Calu3 (cell line): ENCODE data around the gene HBD. TPM values are rescaled to one million over a fixed set of nuclear protein-coding genes. Genes with fewer than 3 reads are reported as not detected.

ENCODE experiments used
- Bru-seq: library from RNA; stranded (reverse); fragments of 400-500 nt; gene quantifications from one replicate; lab custom pipeline; 2021; lab: Mats Ljungman, UMichigan
- BruChase-seq, 2 experiments: library from RNA; stranded (reverse); fragments of 400-500 nt; gene quantifications; one replicate each; lab custom pipeline; 2021; lab: Mats Ljungman, UMichigan
- BruUV-seq: library from RNA; stranded (reverse); fragments of 400-500 nt; replicated peaks from 2 replicates; lab custom pipeline; 2021; lab: Mats Ljungman, UMichigan
- CTCF ChIA-PET: fragments of 300-600 bp; sonication (Branson Sonifier 250); formaldehyde crosslinking; loops from one replicate; lab custom pipeline; 2022; ENCODE audit warnings: antibody characterized with exemption; lab: Charles Lee
- DNase-seq: peaks from one replicate; pipeline ENCODE4 v3.0.0; 2022
- H3K27ac Mint-ChIP-seq: one replicate; pipeline ENCODE4 v1.8.0; 2022; ENCODE audit warnings: mixed read lengths; ENCODE audit not compliant: unreplicated experiment
- H3K27me3 Mint-ChIP-seq: one replicate; pipeline ENCODE4 v1.8.0; 2022; ENCODE audit warnings: mixed read lengths; ENCODE audit not compliant: unreplicated experiment
- H3K36me3 Mint-ChIP-seq: one replicate; pipeline ENCODE4 v1.8.0; 2022; ENCODE audit warnings: mild to moderate bottlenecking, moderate library complexity, mixed read lengths; ENCODE audit not compliant: insufficient read depth, unreplicated experiment
- H3K4me1 Mint-ChIP-seq: one replicate; pipeline ENCODE4 v1.8.0; 2022; ENCODE audit warnings: mild to moderate bottlenecking, low read depth, mixed read lengths; ENCODE audit not compliant: unreplicated experiment
- H3K4me3 Mint-ChIP-seq: one replicate; pipeline ENCODE4 v1.8.0; 2022; ENCODE audit warnings: mild to moderate bottlenecking, low read depth, moderate library complexity, mixed read lengths; ENCODE audit not compliant: unreplicated experiment
- H3K9me3 Mint-ChIP-seq: one replicate; pipeline ENCODE4 v1.8.0; 2022; ENCODE audit warnings: low read depth, mixed read lengths; ENCODE audit not compliant: unreplicated experiment
- intact Hi-C: fragments of 100-400 bp; cut with micrococcal nuclease; formaldehyde crosslinking; loops from one replicate; pipeline ENCODE4 v1.10.0; 2022; ENCODE audit not compliant: unreplicated experiment
- long read RNA-seq: library from polyadenylated mRNA; stranded (forward); transcript quantifications from one replicate; pipeline ENCODE4 v2.0.0, GENCODE V29; 2022
- total RNA-seq: library from RNA; stranded (reverse); gene quantifications from 2 replicates; pipeline ENCODE4 v1.2.3, GENCODE V29; 2022
- TF ChIP-seq, protein P1 (sequence below): fragments of 200-600 bp; IDR thresholded peaks from one replicate; pipeline ENCODE4 v1.8.0; 2022; ENCODE audit warnings: antibody characterized with exemption; ENCODE audit not compliant: unreplicated experiment

The HBD gene
- total RNA-seq (not detected in 2 replicates), Bru-seq, nascent RNA (not detected), BruChase-seq, experiment 1, labeled RNA remaining after a 6-hour chase (not detected), BruChase-seq, experiment 2, labeled RNA remaining after a 2-hour chase (not detected)
- long read RNA-seq, result 0 reads

DNA sequence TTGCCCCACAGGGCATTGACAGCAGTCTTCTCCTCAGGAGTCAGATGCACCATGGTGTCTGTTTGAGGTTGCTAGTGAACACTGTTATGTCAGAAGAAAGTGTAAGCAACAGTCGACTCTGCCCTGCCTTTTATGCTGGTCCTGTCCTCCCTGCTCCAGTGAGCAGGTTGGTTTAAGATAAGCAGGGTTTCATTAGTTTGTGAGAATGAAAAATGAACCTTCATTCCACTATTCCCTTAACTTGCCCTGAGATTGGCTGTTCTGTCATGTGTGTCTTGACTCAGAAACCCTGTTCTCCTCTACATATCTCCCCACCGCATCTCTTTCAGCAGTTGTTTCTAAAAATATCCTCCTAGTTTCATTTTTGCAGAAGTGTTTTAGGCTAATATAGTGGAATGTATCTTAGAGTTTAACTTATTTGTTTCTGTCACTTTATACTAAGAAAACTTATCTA lies at the start of gene HBD:
Gene HBD, minus strand, starts transcription at position 103 of the 454 bp plus-strand sequence. Its CDS starts 50 bp downstream, at position 53.
- Mint-ChIP-seq H3K9me3 (no peaks in the 10 kb centered on the region), H3K36me3 (no peaks in the 10 kb centered on the region), H3K27ac (no peak within 1 kb of the TSS), H3K4me3 (no peak within 1 kb of the TSS), H3K27me3 (no peaks in the 10 kb centered on the region), H3K4me1 (no peaks in the 10 kb centered on the region)
- TF ChIP-seq, protein P1, sequence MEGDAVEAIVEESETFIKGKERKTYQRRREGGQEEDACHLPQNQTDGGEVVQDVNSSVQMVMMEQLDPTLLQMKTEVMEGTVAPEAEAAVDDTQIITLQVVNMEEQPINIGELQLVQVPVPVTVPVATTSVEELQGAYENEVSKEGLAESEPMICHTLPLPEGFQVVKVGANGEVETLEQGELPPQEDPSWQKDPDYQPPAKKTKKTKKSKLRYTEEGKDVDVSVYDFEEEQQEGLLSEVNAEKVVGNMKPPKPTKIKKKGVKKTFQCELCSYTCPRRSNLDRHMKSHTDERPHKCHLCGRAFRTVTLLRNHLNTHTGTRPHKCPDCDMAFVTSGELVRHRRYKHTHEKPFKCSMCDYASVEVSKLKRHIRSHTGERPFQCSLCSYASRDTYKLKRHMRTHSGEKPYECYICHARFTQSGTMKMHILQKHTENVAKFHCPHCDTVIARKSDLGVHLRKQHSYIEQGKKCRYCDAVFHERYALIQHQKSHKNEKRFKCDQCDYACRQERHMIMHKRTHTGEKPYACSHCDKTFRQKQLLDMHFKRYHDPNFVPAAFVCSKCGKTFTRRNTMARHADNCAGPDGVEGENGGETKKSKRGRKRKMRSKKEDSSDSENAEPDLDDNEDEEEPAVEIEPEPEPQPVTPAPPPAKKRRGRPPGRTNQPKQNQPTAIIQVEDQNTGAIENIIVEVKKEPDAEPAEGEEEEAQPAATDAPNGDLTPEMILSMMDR, result no peak
- BruUV-seq, result no TSS peak
- no peak for DNase-seq
- CTCF ChIA-PET, result no interaction called here
- intact Hi-C loops, result no loop called here

DNA sequence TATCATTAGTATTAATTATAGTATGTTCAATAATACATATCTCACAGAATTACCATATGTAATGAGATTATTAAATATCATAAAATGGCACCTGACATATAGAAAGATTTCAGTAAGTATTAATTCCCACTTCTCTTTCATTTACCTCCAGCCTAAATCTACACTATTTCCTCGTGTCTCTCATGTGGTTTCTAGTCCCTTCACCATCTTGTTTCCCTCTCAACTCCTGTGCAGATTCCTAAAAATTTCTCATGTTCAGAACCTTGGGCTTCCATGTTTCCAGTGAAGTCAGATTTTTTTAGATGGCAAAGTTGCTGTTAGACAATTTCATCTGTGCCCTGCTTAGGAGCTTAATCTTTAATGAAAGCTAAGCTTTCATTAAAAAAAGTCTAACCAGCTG lies 49.6 kb upstream of the HBD start:
- H3K4me1 Mint-ChIP-seq, result peaks cover 8% of the 10 kb centered on the region
- TF ChIP-seq, protein P1, result no peak
- CTCF ChIA-PET, result no interaction called here
- no peaks in the 10 kb centered on the region for H3K36me3 Mint-ChIP-seq
- BruUV-seq, result no TSS peak
- no peak for DNase-seq
- no peaks in the 10 kb centered on the region for H3K27me3 Mint-ChIP-seq
- intact Hi-C loops, result no loop called here
- H3K4me3 Mint-ChIP-seq, result no peak overlapping the region
- no peak overlapping the region for H3K27ac Mint-ChIP-seq
- H3K9me3 Mint-ChIP-seq, result no peaks in the 10 kb centered on the region

DNA sequence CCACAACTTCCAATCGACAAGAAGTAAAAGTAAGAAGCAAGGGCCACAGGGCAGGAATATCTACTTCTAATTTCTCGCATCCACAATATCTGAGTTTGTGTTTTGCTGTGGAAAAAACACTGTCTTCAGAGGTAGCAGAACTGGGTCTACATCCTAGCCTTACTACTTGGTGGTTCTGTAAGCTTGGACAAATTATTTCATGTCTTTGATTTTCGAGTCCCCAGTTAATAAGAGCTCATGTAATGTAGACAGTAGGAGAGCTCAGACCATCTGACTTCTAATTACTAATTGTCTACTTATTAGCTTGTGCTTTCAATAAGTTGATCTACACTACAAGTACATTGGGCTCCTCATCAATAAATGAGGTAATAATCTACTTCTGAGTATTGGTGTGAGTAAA lies 48.8 kb upstream of the HBD start:
- Mint-ChIP-seq H3K27me3 (no peaks in the 10 kb centered on the region), H3K4me1 (peaks cover 8% of the 10 kb centered on the region), H3K9me3 (no peaks in the 10 kb centered on the region), H3K4me3 (no peak overlapping the region), H3K27ac (no peak overlapping the region), H3K36me3 (no peaks in the 10 kb centered on the region)
- BruUV-seq, result no TSS peak
- no peak for DNase-seq
- intact Hi-C loops, result no loop called here
- TF ChIP-seq, protein P1, result no peak
- CTCF ChIA-PET, result no interaction called here

DNA sequence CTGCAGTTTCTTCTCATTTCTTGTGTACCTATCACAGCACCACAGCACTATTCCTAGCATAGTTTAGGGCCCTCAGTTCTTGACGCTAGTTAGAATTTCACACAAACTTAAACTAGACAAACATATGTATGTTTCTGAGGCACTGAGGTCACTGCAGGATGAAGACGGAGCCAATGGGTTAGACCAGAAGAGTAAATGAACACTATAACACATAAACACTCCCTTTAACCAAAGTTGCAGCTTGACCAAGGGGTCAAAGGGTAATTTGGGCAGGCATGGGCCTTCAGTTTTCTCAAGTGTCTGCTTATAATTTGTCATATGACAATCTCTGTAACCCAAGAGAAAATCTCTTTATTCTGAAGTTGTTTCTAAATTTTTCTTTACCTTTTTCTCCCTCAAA lies 48.3 kb upstream of the HBD start:
- H3K4me3 Mint-ChIP-seq, result no peak overlapping the region
- intact Hi-C loops, result no loop called here
- TF ChIP-seq, protein P1, result no peak
- H3K27ac Mint-ChIP-seq, result no peak overlapping the region
- no peaks in the 10 kb centered on the region for H3K36me3 Mint-ChIP-seq
- no TSS peak for BruUV-seq
- no peaks in the 10 kb centered on the region for H3K27me3 Mint-ChIP-seq
- no peaks in the 10 kb centered on the region for H3K9me3 Mint-ChIP-seq
- DNase-seq, result no peak
- peaks cover 8% of the 10 kb centered on the region for H3K4me1 Mint-ChIP-seq
- CTCF ChIA-PET, result no interaction called here
